GM18951 (cell line): Measurements from ENCODE around the gene XRN1.
"Not testable (repeated sequence)": the region's sequence is repeated elsewhere in the genome, so short reads cannot be mapped to it uniquely, and the experiment has no call there.

Source experiments
- POLR2A ChIP-seq: IDR thresholded peaks from 4 replicates; pipeline ENCODE4 v1.6.1; 2011; ENCODE audit warnings: mild to moderate bottlenecking; ENCODE audit not compliant: insufficient read length, insufficient read depth; ENCODE audit errors: extremely low read depth
- in situ Hi-C: fragments of 300-500 bp; cut with MboI; formaldehyde crosslinking; loops from one replicate; pipeline ENCODE4 v1.12.0; 2022; ENCODE audit warnings: low sequenced_read_pairs, mixed read lengths, inconsistent platforms; ENCODE audit not compliant: unreplicated experiment

Gene XRN1

GRCh38 chr3:142394921-142395622 lies 52.8 kb downstream of the XRN1 start:
- in situ Hi-C loops: no loop called here
- TF ChIP-seq POLR2A: no peak

DNA sequence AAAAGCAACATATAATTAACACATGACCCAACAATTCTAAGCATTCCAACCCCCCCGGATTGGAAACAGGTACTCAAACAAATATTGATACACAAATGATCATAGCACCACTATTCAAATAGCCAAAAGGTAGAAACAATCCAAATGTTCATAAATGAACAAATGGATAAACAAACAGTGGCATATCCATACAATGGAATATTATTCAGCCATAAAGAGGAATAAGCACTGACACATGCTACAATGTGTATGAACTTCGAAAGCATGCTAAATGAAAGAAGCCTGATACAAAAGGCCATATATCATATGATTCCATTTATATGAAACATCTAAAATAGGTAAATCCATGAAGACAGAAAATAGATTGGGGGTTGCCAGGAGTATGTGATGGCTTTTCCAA lies 62.8 kb downstream of the XRN1 start:
- in situ Hi-C loops: no loop called here

GRCh38 chr3:142374687-142375086 lies 73.2 kb downstream of the XRN1 start:
- in situ Hi-C loops: no loop called here
- TF ChIP-seq POLR2A: no peak

More for the DNA sequence above, 62.8 kb downstream of the XRN1 start:
- TF ChIP-seq POLR2A: no peak

- in situ Hi-C loops: not testable (repeated sequence)
These were observed 78.3 kb downstream of the XRN1 start for GRCh38 chr3:142369576-142369975.

GRCh38 chr3:142366434-142366833 lies 81.4 kb downstream of the XRN1 start:
- in situ Hi-C loops: no loop called here
- TF ChIP-seq POLR2A: no peak

GRCh38 chr3:142363936-142364467 lies 83.8 kb downstream of the XRN1 start:
- TF ChIP-seq POLR2A: no peak
- in situ Hi-C loops: no loop called here

DNA sequence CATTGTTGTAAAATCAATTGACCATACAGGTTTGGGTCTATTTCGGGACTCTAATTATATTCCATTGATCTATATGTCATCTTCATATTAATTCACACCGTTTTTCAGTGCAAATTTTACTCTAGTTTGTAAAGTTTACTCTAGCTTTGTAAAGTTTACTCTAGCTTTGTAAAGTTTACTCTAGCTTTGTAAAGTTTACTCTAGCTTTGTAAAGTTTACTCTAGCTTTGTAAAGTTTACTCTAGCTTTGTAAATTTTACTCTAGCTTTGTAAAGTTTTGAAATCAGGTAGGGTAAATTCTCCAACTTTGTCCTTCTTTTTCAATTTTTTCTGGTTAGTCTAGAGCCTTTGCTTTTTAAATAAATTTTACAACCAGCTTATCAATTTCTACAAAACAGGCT lies 84.4 kb downstream of the XRN1 start:
- in situ Hi-C loops: not testable (repeated sequence)

DNA sequence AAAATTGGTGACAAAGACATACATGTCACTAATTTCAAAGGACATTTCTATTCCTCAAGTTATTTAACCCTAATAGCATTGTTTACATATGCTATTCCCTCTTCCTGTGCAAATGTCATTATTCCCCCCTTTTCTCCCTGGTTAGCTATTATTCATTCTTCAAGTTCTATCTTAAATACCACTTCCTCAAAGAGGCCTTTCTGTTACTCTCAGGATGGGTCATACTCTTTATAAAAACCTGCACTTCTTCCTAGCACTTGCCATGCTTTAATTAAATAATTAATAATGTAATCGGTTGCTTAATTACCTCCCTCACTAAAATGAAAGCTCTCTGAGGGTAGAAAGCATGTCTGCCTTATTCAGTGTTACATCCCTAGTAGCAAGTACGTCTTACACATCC lies 88.5 kb downstream of the XRN1 start:
- no peak for TF ChIP-seq POLR2A
- in situ Hi-C loops: no loop called here

GRCh38 chr3:142356818-142357217 lies 91.0 kb downstream of the XRN1 start:
- in situ Hi-C loops: no loop called here
- TF ChIP-seq POLR2A: no peak

DNA sequence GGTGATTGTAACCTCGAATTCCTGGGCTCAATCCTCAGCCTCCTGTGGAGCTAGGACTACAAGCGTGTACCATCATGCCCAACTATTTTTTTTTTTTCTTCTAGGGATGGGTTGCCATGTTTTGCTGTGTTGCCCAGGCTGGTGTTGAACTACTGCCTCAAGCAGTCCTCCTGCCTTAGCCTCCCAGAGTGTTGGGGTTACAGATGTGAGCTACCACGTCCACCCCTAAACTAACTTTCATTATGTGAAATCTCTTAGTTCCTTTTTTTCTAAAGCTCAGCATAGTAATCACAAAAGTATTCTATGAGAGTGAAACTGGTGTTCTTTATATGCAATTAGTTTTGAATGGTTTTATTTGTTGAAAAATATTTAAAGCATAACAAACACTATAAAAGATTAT lies 92.1 kb downstream of the XRN1 start:
- in situ Hi-C loops: no loop called here
- no peak for TF ChIP-seq POLR2A

GRCh38 chr3:142354076-142354475 lies 93.8 kb downstream of the XRN1 start:
- no peak for TF ChIP-seq POLR2A
- in situ Hi-C loops: no loop called here

GRCh38 chr3:142353571-142353970 lies 94.3 kb downstream of the XRN1 start:
- no peak for TF ChIP-seq POLR2A
- in situ Hi-C loops: no loop called here

DNA sequence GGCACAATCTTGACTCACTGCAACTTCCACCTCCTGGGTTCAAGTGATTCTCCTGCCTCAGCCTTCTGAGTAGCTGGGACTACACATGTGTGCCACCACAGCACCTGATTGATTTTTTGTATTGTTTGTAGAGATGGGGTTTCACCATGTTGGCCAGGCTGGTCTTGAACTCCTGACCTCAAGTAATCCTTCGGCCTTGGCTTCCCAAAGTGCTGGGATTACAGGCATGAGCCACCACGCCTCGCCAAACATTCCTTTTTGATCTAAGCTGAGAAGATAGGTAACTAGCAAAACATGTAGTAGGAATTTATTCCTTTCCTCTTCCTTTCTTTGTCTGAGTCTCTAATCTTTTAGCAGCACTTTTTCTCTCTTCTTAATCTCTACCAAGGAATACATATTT lies 95.1 kb downstream of the XRN1 start:
- in situ Hi-C loops: not testable (repeated sequence)

- in situ Hi-C loops: no loop called here
- no peak for TF ChIP-seq POLR2A
These were observed 99.4 kb downstream of the XRN1 start for GRCh38 chr3:142348460-142348859.

DNA sequence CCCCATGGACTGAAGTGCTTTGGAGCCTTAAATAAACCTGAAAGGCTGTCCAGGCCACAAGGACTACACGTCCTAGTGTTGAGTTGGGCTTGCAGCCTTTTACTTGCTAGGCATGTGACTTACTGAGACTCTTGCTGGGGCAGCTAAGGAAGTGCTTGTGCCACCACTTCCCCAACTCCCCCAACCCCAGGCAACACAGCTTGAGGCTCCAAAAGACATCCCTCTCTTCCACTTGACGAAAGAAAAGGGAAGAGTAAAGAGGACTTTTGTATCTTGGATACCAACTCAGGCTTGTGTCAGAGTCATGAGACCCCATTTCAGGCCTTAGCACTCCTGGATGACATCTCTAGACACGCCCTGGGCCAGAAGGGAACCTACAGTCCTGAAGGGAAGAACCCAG lies 109.8 kb downstream of the XRN1 start:
- no peak for TF ChIP-seq POLR2A
- in situ Hi-C loops: no loop called here

DNA sequence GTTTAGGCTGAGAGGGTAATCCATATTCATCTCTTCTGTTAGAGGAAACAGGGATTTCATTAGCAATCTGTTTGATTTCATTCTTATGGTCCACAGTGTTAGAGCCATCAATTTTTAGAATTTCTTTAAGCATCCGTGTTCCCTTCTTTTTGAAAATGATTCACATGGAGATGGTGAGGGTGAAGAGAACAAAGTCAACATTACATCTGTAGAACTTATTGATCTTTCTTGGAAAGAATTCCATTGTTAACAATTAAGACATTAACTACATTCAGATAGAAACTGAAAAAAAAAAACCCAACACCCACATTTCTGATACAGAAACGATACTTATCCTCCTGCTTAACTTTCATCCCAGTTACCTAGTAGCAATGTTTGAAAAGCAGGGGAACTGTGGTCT lies 115.4 kb downstream of the XRN1 start:
- in situ Hi-C loops: no loop called here
- no peak for TF ChIP-seq POLR2A

- in situ Hi-C loops: not testable (repeated sequence)
These were observed 123.4 kb downstream of the XRN1 start for GRCh38 chr3:142324275-142324953.
